NCI-H2081 treated with DMSO at 0.1 percent for 48 hours (cell line): ENCODE data around the gene KRT2.

ENCODE experiments used
- DNase-seq: peaks from one replicate; lab custom pipeline; 2025; lab: John Stamatoyannopoulos, UW

The KRT2 gene

DNA sequence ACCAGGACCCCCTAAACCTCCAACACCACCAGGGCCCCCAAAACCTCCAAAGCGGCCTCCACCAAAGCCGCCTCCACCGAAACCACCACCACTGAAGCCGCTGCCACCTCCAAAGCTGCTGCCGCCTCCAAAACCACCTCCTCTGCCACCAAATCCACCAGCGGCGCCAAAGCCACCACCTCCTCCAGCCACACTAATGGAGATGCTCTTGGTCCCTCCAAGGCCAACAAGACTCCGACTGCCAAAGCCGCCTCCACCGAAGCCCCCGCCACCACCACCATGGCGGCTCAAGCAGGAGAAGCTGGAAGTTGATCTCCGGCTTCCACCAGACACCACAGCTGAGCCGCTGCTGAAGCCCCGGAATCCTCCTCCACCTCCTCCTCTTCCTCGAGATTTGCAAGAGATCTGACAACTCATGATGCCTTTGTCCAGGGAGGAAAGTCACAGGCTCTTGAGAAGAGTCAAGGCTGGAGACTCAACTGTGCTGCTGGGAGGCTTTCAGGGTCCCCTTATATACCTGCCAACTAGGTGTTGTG lies at the start of gene KRT2:
TSS of gene KRT2 (minus strand) at position 486 of the 536 bp plus-strand sequence. CDS start at position 417, 69 bp downstream.
- no peak for DNase-seq

DNA sequence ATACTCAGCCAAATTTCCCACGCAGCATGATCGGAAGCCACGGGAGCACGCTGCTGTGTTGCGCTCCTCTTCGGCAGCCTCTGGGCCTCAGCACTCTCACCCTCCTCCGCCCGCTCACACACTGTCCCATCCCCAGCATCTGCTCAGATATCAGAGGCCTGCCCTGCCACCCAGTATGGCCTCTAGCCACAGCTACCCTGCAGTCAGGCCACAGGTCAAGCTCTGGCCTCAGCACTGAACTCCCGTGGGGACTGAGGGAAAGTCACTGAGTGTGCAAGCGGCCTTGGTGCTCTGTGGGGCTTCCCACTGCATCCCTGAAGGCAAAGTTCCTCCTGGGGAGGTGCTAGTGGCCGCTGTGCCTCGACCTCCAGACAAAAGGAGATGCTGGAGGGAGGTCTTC lies 49.3 kb upstream of the KRT2 start:
- no peak for DNase-seq

DNA sequence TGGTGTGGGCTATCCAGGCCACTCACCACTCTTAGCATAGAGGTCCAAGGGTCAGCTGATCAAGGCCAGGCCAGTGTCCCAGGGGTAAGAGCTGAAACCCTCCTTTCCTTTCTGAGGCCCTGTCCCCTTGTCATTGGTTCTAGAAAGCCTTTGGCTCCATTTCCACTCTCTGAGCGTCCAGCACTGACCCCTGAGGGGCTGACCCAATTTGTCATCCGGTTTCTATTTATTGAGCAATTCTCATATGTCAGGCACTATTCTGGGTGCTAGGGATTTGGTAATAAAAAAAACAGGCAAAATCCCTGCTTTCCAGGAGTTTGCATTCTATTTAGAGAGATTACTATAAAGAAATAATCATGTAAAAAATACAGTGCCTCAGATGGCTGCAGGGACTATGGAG lies 47.9 kb upstream of the KRT2 start:
- DNase-seq, result no peak

DNA sequence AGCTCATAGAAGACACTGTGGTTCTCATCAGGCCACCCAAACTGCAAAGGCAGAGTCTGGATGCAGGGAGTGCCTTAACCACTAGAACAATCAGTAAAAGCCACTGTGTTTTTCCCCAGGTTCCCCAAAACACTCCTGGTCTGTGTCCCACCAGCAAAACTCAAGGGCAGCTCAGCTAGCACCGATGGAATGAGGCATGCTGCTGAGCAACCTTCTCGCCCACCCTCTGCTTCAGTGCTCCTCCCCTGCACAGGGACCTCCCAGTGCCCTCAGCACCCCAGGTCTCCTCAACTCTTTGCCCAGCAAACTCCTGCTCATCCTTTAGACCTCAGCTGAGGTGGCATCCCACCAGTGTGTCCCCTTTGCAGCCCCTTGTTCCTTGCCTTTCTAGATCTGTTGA lies 47.4 kb upstream of the KRT2 start:
- no peak for DNase-seq

DNA sequence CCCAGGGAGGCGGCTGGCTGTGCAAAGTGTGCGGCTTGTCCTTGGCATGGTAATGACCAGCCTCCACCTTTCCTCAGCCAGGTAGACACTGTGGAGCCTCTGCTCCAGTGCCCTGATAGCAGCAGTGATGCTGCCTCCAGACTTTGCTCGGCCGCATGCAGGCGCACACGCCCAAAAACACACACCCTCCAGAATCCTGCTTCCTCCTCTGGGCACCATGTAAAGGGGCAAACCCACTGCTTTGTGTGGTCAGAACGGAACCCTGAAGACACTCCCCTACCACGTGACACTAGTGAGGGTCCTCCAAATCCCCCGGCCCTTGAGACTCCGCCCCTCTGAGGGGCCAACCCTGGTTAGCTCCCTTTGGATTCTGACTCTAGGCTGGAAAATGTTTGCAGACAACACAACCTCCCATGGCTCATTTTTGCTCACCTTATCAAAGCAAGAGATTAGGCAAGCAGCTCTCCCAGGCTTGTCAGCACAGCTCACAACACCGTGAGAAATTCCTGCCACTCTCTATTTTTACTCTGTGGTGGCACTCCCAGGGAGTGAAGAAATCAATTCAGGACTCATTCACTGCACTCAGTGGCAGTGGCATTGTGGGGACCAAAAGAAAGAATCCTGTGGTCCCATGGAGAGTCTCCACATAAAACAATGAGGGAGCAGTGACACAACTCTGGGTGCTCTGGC lies 46.8 kb upstream of the KRT2 start:
- no peak for DNase-seq

DNA sequence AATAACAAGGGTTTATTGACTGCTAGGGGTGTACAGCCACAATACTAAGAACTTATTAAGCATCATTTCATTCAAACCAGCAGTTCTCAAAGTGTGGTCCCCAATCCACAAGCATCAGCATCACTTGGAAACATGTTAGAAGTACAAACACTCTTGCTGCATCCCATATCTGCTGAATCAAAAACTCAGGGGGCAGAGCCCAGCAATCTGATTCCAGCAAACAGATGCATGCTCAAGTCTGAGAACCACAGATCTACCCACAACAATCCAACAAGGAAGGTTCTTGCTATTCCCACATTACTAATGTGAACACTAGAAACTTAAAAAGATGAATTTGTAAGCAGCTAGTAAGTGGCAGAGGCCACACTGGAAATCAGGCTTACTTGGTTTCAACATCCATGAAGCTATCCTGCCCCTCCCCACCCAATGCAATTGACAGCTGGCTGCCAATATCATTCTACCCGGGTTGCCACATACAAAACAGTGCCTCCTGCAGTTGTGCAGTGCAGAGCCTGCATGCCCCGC lies 45.1 kb upstream of the KRT2 start:
- DNase-seq, result no peak

DNA sequence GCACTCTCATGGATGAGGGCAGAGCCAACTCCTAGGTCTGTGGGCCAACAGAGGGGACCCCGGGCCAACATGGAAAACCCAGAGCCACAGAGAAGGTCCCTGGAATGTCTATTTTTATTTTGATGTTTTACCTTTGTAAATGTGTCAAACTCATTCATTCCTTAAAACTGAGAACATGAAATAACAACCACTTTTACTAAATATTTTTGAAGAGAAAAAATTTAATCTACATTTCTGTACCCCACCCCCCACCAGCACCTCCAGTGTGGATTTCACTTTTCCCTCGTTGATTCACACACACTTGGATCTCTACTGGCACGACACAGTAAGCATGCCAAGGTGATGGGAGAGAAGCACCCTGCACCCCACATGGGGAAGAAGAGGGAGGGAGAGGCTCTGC lies 44.6 kb upstream of the KRT2 start:
- no peak for DNase-seq

DNA sequence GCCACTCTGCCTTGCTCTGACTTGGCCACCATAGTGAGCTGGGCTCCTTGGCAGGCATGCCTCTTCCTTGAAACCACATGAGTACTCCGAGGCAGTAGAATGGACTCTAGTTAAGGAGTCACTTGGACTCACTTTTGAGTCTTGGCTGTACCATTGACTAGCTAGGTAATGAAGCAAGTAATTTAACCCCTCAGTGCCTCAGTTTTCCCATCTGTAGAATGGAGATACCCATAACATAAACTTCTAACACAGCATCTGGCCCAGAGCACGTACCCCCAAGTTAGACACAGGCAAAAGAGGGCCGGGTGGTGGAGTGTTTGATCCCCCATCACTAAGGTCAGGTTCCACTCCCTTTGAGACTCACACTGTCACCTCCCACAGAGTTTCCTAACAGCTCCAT lies 43.0 kb upstream of the KRT2 start:
- DNase-seq, result no peak

DNA sequence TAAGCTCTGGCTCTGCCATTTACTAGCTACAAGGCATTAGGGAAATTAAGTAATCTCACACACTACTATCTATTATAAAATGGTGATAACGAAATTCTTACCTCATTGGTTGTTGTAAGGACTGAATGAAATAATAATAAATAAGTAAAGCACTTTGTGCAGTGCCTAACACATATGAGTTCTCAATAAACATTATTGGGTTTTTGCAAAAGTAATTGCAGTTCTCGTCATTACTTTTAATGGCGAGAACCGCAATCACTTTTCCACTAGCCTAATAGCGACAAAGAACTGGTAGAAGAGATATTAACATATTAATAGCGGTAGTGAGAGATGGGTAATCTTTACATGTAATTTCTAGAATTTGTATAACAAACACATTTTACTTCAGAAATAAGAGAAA lies 42.1 kb upstream of the KRT2 start:
- no peak for DNase-seq

DNA sequence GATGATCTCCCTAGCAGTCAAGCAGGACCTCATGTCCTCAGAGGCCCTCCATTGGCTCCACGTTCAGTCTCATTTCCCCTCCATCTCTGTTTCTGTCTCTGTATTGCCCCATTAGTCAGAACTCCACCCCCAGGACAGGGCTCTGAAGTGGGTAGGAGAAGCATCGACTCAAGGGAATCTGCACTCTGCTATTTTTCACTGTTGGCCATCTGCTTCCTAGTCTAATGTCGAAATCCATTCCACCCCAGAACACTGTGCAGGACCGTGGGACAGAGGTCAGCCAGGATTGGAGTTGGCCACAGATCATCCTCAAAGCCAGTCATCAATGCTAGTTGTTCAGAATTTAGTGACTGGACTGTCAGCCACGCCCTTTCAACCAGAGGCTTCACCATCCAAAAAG lies 41.2 kb upstream of the KRT2 start:
- DNase-seq, result no peak

DNA sequence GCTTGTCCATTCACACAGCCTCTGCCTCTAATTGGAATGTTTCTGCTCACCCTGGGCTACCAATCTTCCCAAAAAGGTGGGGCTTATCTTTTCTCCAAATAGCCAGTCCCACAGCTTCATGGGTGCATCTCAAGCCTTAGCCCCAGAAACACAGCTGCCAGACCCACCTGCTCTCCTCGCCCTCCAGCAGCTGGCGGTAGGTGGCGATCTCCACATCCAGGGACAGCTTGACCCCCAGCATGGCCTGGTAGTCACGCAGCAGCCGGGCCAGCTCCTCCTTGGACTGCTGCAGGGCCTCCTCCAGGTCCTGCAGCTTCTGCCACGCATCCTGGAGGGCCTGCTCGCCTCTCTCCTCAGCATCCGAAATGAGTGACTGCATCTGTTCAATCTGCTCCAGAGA lies 40.2 kb upstream of the KRT2 start:
- DNase-seq, result no peak

DNA sequence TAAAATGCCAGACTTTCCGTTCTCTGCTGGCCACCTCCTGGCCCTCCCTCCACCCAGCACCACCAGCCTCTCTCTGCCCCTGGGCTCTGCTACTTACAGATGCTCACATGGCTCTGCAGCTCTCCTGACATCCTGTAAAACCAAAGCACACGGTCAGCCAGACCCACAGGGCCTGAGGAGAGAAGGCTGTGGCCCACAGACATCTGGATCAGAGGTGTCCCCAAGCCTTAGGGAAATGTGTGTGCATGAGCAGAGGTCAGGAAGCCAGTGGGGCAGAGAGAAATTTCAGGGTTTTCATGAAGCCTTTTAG lies 39.8 kb upstream of the KRT2 start:
- no peak for DNase-seq

DNA sequence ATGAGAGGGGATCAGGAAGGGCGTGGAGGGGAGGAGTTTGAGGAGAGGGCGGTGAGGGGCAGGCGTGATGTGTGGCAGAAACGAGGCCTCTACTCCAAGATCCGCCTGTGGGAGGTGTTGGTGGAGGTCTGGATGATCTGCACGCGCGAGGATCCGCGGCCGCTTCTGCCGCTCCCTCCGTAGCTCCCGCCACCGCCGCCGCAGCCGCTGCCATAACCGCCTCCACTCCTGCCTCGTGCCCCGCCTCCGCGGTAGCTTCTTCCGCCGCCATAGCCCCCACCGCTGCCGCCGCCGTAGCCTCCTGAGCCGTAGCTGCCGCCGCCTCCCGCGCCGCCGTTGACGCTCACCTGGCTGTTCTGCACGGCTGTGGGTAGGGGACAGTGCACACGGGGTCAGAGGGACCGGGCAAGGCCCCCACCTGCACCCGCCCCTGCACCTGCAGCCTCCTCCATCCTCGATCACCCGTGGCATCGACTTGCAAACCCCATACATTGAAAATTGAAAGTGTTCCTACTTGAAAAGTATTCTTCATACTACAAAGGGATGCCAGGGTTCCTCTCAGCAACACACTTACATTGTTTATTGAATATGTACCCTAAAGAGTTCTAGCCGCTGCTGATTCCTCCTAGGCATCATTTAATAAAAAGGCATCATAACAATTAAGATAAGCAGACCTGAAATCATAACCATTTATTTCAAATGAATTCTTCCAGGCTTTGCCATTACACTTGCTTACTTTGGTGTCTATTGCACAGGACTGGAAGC lies 39.2 kb upstream of the KRT2 start:
- DNase-seq, result no peak

DNA sequence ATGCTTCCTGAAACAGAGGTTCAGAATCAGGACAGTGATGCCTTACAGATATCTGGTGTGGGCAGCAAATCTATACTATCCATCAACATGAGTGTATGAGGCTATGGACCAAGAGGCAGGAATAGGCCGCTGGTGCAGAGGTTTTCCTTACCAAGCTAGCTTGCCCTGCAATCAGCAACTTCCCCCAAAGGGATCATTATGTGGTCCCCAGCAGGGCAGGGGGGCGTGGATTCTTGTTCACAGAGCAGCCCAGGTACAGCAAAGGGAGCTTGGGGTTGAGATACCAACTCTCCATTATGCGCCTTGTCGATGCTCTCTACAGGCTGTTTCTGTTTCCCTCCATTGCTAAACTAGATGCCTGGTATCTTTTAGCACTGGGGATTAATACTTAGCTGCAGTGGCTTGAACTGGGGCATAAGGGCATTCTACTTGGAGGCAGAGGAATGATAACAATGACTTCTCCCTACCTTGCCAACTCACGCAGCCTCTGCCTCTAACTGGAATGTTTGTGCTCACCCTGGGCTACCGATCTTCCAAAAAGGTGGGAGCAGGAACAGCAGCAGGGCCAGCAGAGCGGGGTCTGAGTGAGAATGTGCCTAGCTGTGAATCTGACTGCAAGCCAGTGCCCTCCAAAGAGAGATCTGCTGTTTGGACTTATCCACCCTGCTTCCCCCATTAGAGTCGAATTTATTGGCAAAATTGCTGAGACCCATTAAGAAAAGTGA lies 38.5 kb upstream of the KRT2 start:
- no peak for DNase-seq

DNA sequence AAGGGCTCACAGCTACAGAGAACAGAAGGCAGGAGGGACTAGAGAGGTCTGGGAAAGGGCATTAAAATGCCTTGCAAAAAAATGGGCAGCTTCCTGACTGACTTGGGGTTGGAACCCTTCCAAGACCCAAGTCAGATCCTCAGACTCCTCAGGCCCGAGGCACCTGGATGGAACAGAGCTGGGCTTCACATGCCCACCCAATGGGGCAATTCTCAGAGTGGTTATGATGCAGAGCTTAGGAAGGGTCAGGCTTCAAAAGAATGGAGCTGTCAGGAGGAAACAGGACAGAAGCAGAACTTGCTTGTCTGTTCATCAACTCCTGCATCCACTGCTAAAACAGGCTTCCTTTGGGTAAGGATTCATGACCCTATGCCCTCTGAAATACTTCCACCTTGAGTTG lies 37.9 kb upstream of the KRT2 start:
- no peak for DNase-seq

DNA sequence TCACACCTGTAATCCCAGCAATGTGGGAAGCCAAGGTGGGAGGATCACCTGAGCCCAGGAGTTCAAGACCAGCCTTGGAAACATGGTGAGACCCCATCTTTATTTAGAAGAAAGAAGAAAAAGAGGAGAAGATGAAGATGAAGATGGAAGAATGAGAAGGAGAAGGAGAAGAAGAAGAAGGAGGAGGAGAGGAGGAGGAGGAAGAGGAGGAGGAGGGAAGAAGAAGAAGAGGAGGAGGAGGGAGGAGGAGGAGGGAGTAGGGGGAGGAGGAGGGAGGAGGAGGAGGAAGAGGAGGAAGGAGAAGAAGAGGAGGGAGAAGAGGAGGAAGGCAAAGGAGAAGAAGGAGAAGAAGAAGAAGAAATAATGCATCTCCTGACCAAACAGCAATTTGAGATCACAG lies 37.2 kb upstream of the KRT2 start:
- DNase-seq, result no peak

DNA sequence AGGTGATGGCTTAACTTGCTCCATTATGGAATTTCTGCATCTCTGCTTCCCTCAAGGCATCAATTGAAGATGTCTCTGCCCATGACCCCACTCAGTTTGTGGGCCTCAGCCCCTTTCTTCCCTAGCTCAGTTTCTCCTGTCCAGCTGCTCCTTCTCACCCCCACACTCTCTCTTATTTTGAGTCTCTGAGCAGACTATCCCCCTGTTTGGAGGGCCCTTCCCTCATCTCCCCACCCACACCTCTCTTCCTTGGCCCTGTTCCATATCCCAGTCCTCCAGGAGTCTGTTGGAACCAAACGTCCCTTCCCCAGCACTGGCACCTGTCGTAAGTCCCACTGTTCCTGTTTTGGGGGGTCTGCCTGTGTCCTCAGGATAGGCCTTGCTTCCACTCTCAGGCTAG lies 36.5 kb upstream of the KRT2 start:
- DNase-seq, result no peak

DNA sequence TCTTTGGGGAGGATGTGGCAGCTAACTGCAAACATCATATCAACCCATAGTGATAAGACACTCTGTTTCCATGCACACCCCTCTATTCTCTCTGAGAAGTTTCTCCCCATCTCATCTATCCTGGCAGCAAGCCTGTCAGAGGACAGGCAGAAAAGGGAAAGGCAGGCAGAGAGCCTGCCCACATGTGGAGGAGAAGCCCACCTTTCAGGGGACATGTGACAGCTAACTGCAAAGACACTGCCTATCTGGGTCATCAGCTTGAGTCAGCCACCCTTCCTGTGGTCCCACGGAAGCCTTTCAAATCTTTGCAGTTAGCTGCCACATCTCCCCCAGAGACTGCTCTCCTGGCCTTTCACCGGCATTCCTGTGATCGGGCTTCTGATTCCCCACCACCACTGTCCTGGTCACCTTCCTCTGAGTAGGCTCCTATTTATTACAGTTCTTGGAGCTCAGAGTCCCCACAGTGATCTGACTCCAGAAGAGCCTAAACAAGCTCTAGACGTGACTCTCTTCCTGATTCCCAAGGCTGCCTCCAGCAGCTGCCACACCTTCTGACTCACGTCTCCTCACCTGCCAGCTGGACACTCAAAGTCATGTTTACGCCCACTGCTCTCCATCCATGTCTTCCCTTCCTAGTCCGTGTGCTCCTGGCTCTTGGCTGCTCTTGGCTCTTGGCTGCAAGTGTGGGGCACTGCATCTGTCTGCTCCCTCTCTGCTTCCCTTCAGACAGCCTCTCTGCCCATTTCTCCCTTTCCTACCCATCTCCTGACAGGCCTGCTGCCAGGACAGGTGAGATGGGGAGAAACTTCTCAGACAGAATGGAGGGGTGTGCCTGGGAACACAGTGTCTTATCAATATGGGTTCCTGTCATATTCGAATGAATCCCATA lies 35.7 kb upstream of the KRT2 start:
- no peak for DNase-seq

DNA sequence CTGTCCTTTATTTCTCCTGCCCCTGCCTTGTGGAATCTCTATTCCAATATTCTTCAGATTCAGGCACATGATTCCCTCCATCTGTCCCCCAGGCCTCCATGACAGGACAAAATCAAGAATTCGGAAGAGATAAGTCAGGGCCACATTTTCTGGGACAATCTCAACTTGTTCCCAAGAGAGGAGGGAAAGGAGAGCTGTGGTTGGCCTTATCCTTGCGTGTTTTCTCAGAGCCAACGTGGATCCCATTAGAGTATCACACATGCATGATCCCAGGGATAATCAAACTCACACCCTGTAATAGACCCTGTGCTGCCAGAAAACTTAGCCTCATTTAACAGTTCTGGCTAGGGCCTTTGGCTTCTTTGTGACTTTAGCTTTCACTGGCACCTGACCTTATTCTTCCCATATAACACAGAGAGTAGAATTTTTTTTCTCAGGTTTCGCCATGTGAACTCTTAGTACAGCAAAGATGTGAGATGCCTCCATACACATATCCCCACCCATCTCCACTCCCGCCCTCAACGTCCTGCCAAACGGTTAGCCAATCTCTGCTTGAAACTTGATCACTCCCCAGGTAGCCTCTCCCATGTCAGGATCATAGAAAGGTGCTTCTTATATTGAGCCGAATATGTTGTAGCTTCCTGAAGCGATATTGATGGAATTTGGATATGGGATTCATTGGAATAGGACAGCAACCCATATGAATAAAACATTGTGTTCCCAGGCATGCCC lies 34.9 kb upstream of the KRT2 start:
- no peak for DNase-seq

DNA sequence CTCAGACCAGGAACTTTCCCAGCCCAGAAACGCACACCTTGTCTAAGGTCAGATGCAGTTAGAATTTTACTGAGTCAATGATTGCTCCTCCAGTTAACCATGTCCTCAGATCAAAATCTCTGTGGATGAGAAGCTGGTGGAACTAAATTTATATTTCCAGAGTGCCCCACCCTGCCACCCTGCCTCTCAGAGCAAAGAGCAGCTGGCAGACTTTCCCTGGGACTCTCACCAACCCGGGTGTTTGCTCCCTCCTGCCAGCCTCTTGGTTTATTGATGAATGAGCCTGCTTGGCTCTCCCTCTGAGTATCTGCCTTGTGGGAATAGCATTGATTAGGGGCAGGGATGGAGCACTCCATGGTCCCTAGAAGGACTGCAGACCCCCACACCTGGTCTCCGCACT lies 34.1 kb upstream of the KRT2 start:
- no peak for DNase-seq

DNA sequence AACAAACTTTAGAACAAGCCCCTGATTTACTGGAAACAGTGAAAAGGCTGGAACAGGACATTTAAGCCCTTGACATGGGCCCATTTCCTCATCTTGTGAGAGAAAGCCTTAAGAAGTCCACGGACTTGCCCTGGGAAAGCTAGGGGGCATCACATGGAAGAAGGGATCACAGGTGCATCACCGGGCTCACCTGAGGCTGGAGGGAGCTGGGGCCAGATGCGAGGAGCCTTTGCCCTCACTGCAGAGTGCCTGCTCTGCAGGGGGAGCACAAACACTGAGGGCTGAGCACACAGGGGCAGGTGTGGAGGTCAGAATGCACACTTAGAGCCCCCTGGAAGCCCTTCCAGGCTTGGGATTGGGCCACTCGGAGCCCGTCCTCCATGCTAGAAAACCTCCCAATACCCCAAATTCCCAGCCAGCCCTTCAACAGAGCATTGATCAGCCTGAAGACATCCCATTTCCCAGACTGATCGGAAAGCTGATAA lies 33.4 kb upstream of the KRT2 start:
- no peak for DNase-seq
